CD4-positive, alpha-beta T cell treated with Interleukin-15 for 4 hours (primary cell): ENCODE results near the gene ZNF747.
"Not testable (repeated sequence)": the region's sequence is repeated elsewhere in the genome, so short reads cannot be mapped to it uniquely, and the experiment has no call there.

Source experiments
- DNase-seq: peaks from one replicate; pipeline ENCODE4 v3.0.0-alpha.2; 2020; ENCODE audit warnings: low spot score

The ZNF747 gene

DNA sequence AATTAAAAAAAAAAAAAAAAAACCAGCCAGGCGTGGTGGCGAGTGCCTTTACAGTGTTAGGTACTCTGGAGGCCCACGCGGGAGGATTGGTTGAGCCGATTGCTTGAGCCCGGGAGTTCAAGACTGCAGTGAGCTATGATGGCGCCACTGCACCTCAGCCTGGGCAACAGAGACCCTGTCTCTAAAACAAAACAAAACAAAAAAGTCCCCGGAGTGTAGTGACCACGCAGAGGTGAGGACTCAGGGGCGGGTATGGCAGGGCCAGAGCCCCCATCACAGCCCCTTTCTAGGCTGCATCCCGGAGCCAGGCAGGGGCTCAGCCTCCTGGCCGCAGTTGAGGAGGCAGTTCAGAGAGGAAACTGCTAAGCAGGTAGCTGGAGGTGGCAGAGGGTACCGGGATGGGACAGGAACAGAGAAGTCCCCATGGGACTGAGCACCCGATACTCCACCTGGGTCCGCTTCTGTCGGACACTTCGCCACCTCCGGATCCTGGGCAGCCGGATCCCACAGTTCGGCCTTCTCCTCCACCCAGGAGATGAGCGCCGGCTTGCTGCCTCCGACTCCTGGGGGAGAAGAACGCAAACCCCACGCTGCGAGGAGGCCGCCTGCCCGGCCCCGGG is 800 bp downstream of the ZNF747 start:
- no peak for DNase-seq

DNA sequence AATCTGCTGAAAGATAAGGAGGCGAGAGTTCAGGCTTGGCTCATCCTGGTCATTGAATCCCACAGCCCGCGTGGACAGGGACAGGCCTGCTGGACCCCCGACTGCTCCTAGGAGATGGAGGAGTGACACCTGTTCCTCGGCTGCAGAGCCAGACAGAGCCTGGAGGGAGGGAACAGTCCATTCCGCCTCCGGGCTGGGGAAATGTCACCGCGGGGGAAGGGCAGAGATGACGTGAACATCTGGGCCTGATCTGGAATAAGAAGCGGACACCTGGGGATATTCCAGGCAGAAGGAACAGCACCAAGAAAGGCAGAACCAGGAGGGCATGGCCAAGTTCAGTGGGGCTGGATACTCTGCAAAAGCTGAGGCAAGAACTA is 1.5 kb downstream of the ZNF747 start:
- no peak for DNase-seq

DNA sequence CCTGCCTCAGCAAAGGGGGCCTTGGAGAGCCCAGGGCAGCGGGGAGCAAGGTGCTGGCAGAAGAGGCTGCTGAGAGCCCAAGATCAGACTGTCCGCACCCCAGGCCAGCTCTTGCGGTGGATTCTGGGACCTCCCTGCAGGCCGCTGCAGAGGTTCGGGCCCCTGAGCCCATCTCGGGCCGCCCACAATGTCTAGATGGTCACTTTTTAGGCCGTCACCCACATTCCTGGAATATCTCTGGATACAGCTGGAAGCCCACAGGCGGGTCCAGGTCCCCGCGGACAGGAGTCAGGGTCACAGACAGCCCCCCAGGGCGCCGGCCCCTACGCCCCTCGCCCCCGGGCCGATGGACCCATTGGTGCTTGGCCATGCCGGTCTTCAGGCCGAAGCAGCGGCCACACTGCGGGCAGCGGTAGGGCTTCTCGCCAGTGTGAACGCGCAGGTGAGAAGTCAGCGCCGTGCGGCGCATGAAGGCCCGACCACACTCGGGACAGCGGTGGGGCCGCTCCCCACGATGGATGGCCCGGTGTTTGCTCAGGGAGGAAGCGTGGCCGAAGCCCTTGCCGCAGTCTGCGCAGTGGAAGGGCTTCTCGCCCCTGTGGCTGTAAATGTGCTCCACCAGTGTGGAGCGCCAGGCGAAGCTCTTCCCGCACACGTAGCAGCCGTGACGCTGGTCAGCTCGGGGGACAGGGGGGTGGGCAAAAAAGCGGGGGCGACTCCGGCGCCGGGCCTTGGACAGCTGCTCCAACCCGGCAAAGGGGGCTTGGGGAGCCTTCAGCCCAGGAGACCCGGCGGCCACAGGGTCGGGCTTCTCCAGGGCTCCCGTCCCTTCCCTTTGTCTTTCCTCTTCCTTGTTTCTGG is 2.1 kb downstream of the ZNF747 start:
- DNase-seq, result no peak

DNA sequence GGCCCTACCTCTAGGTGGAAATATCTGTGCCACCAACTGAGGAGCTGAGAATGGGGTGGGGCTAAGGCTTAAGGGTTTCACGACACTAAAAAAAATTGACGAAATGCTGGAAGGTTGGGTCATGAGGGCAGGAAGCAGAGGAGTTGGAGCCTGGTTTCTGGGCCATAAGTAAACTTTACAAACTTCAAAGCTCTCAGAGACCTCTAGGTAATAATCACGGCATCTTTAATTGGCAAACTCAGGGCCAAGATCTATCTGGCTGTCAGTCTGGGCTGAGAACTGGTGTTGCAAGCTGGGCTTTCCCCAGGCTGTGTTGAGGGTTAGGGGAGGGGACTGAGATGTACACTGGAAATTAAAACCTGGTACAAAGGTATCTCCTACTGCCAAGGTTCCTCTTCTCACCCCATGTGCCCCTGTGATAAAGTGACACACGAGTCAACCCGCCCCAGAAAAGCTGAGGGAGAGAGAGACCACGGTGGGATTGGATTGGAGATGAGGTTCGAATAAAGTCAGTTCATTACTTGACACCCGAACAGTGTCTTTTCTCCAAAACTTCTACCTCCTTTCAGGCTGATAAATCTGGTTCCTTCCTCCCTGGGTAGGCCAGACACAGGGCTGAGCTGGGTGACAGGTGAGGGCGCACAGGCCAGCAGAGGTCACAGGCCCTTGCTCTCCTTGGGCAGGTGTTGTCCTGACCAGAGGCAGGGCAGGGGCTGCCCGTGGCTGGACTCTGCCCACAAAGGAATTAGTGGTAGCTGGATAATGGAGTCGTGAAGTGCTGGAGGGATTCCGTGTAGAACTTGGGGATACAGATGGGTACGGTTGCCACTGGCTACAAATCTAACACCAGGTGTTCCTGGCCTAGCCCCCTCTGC is 4.3 kb downstream of the ZNF747 start:
- no peak for DNase-seq

DNA sequence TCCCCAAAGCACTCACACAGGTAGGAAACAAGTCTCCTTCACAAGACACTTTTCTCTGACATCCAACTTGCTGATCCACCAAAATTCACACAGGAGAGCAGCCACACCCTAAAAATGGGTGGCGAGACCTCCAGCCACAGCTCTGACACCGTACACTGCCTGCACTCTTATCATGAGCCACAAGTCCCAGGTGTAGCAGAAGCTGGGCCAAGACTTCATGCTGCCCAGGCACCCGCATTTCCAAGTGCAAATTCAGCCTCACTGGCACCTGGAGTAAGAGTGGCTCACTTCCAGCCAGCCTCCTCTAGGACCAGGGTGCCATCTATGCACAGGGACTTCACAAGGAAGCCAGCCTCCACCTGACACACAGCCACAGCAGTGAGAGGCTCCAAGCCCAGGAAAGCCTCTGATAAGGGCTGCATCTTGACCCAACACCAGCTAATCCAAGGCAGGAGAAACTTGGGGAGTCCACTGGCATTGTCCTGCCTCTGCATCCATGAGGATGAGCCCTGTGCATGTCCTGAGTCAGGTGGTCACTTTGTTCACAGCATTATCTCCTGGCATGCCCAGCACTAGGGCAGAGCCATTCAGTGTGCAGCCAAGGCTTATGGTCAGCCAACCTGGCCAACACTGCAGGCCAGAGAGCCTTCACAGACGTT is 5.7 kb downstream of the ZNF747 start:
- no peak for DNase-seq

DNA sequence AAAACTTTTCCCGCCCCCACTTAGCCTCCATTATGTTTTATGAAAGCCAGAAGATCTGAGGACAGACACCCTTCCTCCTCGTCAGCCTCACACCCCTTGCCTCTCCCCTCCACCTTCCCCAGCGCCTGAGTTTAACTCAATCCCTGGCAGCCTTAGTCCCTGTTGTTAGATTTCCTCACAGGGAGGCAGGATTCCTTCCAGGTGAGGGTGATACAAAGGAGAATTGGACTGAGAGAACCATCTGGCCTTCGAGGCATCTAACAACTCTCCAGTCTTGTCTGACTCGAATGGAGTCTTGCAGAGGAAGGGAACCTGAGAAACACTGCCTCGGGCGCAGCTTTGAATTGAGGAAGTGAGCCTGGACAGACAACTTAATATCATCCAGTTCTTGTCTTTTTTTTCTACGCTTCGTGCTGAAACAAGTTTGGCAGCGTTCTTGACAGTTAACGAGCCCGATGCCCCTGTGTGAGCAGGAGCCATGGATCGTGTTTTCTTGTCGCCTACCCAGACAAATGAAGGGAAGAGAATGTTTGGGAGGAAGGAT is 7.0 kb downstream of the ZNF747 start:
- DNase-seq, result no peak

DNA sequence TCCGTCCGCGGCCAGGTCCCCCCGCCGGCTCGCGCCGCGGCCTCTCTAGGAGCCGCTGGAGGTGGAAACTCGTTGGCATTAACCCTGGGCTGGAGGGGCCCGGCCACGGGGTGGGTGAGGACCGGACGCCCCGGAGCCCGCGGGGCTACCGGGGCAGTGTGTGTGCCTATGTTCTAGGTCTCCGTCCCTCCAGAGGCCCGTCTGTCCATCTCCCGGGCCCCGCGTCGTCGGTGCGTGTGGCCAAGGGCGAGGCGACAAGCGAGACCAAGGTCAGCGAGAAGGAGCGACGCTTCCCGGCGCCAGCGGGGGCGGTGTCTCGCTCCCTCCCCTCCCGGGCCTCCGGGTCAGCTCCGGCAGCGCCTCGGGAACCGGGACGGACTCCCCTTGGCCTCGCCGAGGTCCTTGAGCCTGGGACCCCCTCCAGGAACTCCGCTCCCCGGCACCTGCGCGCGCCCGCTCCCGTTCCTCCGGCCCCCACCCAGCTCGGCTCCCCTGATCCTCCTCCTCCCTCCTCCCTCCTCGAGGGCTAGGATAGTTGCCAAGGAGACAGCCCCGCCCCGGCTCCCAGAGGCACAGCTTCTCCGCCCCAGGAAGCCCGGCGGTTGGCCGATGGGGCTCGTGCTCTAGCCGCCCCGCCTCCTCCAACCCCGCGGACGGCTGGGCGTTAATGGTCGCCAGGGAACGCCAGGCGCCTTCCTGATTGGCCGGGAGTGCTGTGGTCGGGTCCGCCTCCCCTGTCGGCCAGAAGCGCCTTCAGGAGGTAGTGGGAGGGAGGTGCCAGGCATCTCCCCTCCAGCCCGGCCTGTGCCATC is 7.6 kb downstream of the ZNF747 start:
- DNase-seq, result peak; percentile 92

DNA sequence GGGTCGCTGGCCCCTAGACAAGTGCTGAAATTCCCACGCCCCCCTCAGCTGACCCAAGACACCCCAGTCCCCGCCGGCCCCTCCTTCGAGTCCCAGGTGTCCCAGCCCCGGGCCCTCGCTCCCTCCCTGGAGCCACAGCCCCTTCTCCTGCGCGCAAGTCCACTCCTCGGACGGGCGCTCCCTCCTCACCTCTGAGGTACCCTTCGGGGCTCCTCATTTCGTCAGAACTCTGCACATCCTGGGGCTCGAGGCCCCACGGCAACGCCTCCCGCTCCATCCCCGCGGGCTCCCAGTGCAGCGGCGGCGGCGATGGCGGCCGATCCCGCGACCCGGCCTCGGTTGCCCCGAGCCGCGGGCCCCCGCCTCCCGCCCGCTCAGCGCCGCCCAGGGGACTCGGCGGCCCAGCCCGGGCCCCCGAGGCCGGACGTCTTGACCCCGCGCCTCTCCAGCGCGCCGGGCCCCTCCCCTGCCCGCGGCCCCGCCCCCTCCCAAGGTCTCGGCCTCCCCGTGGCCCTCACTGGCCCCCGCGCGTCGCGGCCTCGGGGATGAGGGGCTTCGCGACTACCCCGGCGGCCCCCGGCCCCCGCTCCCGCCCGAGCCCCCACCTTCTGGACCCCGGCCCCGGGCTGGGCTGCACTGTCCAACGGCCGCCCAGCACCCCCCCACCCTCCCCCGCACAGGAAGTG is 8.4 kb downstream of the ZNF747 start, which contains the start of gene ZNF768:
Gene ZNF768, minus strand, starts transcription at position 430 of the 686 bp plus-strand sequence. Its CDS starts 153 bp downstream, at position 277.
- no peak for DNase-seq

DNA sequence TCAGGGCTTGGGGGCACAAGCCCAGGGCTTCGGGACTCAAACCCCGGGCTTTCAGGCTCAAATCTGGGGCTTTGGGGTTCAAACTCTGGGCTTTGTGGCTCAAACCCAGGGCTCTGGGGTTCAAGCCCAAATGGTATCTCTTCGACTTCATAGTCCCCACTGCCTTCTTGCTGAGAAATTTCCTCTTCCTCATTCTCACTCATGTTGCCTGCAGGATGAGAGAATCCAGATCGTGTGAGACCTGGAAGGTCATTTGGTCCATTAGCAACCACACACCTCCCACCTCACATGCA is 8.9 kb downstream of the ZNF747 start:
- DNase-seq, result no peak

DNA sequence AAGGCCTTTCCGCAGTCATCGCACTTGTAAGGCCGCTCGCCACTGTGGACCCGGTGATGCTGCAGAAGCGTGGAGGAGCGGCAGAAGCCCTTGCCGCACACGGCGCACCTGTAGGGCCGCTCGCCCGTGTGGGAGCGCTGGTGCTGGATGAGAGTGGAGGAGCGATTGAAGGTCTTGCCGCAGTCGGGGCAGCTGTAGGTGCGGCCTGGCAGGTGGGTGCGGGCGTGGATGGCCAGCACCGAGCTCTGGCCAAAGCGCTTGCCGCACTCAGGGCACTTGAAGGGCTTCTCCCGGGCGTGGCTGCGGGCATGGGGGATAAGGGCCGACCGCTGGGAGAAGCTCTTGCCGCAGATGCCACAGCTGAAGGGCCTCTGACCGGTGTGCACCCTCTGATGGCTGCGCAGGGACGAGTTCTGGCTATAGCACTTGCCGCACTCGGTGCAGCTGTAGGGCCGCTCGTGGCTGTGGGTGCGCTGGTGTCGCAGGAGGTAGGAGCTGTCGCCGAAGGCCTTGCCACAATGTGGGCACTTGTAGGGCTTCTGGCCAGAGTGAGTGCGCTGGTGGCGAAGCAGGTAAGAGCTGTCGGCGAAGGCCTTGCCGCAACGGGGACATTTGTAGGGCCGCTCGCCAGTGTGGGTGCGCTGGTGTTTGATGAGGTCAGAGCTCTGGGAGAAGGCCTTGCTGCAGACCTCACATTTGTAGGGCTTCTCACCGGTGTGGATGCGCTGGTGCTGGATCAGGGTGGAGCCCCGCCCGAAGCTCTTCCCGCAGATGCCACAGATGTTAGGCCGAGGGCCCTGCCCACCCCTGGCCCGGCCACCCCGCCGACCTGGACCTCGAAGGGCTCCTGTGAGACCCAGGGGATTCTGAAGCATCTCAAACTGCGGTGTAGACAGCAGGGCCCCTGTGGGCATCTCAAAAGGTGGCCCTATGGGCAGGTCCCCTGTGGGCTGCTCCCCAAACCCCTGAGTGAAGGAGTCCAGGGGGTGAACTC is 9.8 kb downstream of the ZNF747 start:
- DNase-seq, result no peak

DNA sequence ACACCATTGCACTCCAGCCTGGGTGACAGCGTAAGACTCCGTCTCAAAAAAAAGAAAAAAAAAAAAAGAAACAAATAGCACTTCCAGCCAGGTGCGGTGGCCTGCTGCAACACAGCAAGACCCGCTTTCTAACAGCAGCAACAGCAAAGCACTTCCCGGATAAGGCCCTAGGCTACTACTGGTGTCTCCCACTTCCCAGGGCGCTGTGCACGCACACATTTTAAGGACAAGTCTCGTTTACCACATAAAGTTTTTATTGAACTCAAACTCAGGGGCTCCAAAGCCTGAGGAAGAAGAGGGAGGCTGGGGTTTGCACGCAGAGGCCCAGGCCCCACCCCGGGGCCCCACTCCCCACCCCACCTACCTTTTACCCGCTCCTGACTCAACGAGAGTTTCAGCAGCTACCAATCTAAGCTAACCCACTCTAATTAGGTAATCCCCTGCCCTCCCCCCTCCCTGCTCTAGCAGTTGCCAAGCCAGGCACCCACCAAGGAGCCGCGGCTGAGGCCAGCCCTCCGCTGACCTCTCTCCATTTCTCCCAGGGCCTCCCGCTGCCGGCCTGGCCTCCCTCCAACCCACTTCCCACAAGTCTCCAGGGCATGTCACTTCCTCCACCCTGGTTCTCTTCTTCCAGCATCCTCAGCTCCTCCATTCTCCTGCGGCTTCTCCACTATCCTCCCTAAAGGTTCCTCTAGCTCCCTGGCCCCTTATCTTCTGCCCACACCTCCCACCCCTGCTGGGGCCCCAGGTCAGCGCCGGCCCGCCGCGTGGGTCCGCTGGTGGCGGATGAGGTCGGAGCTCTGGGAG is 10.7 kb downstream of the ZNF747 start:
- no peak for DNase-seq

DNA sequence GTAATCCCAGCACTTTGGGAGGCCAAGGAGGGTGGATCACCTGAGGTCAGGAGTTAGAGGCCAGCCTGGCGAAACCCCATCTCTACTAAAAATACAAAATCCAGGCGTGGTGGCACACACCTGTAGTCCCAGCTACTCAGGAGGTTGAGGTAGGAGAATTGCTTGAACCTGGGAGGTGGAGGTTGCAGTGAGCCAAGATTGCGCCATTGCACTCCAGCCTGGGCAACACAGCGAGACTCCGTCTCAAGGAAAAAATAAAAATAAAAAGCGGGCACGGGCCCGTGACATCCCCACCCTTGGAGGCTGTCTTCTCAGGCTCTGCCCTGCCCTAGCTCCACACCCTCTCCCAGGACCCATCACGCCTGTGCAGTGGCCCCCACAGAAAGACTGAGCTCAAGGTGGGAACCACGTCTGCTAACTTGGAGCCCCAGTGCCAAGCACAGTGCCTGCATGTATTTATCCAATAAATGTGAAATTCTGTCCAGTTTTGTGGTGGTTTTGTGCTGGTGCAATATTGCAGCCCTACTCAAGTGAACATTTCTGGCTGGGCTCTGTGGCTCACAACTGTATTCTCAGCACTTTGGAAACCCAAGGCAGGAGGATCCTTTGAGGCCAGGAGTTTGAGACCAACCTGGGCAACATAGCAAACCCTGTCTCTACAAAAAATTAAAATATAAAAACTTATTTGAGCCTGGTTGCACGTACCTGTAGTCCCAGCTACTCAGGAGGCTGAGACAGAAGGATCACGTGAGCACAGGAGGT is 11.8 kb downstream of the ZNF747 start:
- not testable (repeated sequence) for DNase-seq

DNA sequence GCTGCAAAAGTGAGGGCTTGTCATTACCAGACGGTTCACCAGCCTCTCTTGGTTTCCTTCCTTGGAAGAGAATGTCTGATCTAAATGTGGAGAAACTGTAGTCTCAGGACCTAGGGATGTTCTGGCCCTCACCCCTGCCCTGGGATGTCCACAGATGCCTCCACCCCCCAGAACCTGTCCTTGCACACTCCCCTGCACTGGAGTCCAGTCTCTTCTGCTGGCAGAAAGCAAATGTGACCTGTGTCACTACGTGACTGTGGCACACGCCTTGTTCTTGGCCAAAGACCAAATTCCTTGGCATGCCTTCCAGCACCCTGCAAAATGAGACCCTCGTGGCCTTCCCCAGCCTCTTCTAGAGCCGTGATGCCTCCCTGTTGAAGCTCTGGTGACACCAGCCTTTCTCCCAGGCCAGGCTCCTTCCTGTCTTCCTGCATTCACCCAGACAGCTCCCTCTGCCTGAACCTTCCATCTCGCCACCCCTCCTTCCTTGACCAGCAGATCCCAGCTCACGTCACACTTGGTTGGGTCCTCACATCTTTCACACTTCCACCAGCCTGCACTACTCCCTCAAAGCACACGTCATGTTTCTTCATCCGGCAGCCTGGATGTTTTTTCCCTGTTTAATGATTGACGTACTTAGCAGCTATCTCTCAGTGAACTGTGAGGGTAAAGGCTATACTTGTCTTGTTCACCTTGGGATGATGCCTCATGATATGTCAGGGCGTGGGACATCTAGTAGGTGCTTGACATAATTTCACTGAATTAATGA is 12.6 kb downstream of the ZNF747 start:
- no peak for DNase-seq

DNA sequence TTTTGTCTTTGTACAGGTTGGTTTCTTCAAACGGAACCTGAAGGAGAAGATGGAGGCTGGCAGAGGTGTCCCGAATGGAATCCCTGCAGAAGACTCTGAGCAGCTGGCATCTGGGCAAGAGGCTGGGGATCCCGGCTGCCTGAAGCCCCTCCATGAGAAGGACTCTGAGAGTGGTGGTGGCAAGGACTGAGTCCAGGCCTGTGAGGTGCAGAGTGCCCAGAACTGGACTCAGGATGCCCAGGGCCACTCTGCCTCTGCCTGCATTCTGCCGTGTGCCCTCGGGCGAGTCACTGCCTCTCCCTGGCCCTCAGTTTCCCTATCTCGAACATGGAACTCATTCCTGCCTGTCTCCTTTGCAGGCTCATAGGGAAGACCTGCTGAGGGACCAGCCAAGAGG is 13.2 kb downstream of the ZNF747 start:
- no peak for DNase-seq

DNA sequence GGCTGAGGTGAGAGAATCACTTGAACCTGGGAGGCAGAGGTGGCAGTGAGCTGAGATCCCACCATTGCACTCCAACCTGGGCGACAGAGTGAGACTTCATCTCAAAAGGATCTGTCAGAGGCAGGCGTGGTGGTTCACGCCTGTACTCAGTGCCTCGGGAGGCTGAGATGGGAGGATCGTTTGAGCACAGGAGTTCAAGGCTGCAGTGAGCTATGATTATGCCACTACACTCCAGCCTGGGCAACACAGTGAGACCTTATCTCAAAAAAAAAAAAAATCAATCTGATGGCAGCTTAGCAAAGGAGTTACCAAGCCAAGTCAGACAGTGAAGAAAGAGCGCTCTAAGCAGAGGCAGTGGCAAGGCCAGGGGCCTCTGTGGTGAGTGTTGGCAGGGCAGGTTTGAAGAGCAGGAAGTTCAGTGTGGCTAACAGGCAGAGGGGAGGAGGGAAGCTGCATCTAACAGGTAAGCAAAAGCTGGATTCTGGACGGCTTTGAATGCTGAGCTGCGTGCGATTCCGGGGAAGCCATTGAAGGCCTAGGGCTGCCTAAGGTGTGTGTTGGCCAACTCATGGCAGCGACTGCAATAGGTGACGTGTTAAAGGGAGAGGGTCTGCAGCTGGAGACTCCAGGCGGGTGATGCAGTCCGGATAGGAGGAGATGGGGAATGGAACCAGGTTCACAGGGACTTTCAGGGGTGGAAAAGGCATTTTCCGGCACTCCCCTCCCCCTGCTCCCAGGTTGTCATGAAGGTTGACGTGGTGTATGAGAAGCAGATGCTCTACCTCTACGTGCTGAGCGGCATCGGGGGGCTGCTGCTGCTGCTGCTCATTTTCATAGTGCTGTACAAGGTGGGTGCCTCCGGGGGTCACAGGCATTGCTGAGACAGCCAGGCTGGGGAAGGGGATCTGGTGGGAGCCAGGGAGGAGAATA is 15.3 kb downstream of the ZNF747 start:
- no peak for DNase-seq

DNA sequence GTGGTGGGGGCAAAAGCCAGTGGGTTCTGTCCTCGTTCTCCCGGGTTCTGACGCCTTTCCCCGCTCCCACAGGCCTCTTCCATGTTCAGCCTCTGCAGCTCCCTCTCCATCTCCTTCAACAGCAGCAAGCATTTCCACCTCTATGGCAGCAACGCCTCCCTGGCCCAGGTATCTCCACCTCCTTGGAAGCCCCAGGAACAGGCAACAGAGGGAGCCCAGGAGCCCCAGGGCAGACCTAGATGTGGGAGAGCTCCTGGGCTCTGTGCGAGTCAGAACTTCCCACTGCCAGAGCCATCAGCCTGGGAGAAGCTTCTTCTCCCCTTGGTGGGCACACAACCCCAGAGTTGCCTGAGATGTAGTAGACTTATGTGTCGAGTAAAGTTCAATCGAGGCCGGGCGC is 16.1 kb downstream of the ZNF747 start:
- no peak for DNase-seq
